ENCODE results near the gene PRKAG2. TPM values are rescaled to one million over a fixed set of nuclear protein-coding genes. Genes with fewer than 3 reads are reported as not detected.

PRKAG2 gene
- total and polyA plus RNA-seq, 2 of the 8 experiments (the other 6 are each of a cell fraction or from before 2014, with no cell fraction given), result 7.5 to 18.1 TPM

DNA sequence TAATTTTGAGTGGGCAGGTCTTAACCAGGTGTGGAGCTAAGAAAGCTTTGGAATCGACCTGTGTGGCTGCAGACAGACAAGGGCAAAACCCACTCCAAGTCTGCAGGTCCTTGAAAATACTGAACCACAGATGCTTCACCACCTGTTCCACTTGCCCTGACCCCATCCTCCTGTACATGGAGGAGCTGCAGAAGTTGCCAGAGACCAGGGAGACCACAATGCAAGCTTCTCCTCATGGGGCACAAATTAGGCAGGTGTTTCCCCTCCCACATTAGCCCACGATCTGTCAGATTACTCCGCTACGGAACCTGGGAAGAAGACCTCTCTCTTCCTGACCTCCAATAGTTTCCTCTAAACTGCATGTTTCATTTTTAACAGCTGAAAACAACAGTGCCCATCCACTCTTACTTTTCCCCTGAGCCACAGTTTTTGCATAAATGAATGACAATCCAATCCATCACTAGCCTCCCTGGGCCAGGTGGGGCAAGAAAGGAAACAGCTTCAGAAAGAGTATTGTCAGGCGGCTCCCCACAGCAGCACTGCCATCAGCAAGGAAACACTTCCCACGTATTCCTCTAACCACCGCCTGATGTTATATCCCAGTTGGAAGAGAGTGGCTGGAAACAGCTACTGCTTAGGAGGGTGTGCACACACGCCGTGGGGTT, 141.6 kb downstream of the PRKAG2 start:
- Histone ChIP-seq H3K79me2 (ENCODE audit: control insufficient read depth in 1 of 2, insufficient read depth in 2 of 2, low read length in 2 of 2) (no peaks in the 10 kb centered on the region), H3K4me3 (ENCODE audit: extremely low read depth in 1 of 4, insufficient read depth in 2 of 4, low read depth in 3 of 4, low read length in 4 of 4) (no peak overlapping the region), H3K9ac (replicated peaks in 1 of 4; ENCODE audit: extremely low read depth in 1 of 4, low read depth in 3 of 4, low read length in 3 of 4) (peak overlapping the region in 1 of 4 experiments; percentile 40; a peak in 1 of 7 replicates), H3K4ac (replicated peaks; ENCODE audit: insufficient read length, low read depth, low read length) (no peak overlapping the region), H2AFZ (ENCODE audit: low read length) (no peak overlapping the region; the same call in 1 of the 2 replicates), H3K79me1 (ENCODE audit: low read depth, low read length) (no peaks in the 10 kb centered on the region), H2BK120ac (replicated peaks; ENCODE audit: low read depth, low read length) (no peak overlapping the region), H3K23ac (ENCODE audit: insufficient read length) (no peak overlapping the region), H3K4me2 (ENCODE audit: insufficient read depth in 1 of 2, low read depth in 2 of 2, low read length in 2 of 2) (peak overlapping the region; percentile 13 to 63; a peak in 3 of 4 replicates), H2BK15ac (ENCODE audit: low read length) (0 out of 2 replicates have a peak overlapping the region, but pooled peaks have one; percentile 19), H4K8ac (ENCODE audit: extremely low read depth, insufficient read depth, low read length) (no peak overlapping the region), H3K14ac (ENCODE audit: insufficient read length) (no peak overlapping the region), H3K36me3 (ENCODE audit: control insufficient read depth in 2 of 4, insufficient read depth in 4 of 4, low read length in 3 of 4) (no peaks in the 10 kb centered on the region), H3K27me3 (replicated peaks in 1 of 4; ENCODE audit: control insufficient read depth in 3 of 4, extremely low read depth in 1 of 4, insufficient read depth in 3 of 4, low read length in 3 of 4) (no peaks in the 10 kb centered on the region; a peak in 1 of 7 replicates), H3K23me2 (ENCODE audit: low read depth, low read length) (no peaks in the 10 kb centered on the region), H3K27ac (ENCODE audit: low read depth, low read length) (no peak overlapping the region), H4K20me1 (replicated peaks in 1 of 2; ENCODE audit: control insufficient read depth in 1 of 2, insufficient read depth in 2 of 2, low read length in 2 of 2) (no peaks in the 10 kb centered on the region), H2BK5ac (ENCODE audit: low read depth, low read length) (no peak overlapping the region), H3K4me1 (replicated peaks in 1 of 4; ENCODE audit: control insufficient read depth in 3 of 4, insufficient read depth in 4 of 4, low read length in 3 of 4) (peaks cover 8 to 21% (median 10%) of the 10 kb centered on the region in 4 experiments), H3K18ac (ENCODE audit: extremely low read depth, low read length) (no peak overlapping the region; the same call in 1 of the 2 replicates), H4K5ac (ENCODE audit: insufficient read length, low read depth, low read length) (no peak overlapping the region), H2BK20ac (ENCODE audit: low read length) (no peak overlapping the region), H2BK12ac (ENCODE audit: low read depth, low read length) (no peak overlapping the region), H3K9me3 (ENCODE audit: insufficient read depth in 2 of 2, low read depth in 1 of 2, low read length in 1 of 2) (peaks cover 4 to 6% of the 10 kb centered on the region in 2 experiments; a peak in 3 of 4 replicates), H2AK5ac (ENCODE audit: low read depth, low read length) (no peak overlapping the region), H4K91ac (replicated peaks; ENCODE audit: insufficient read length, low read length) (no peak overlapping the region), H3K56ac (replicated peaks; ENCODE audit: insufficient read length, low read depth, low read length) (no peak overlapping the region)
- ChIA-PET CTCF (ENCODE audit: partially characterized antibody) (interaction anchor here (0.7 to 5.7 kb wide), 13 partner anchors 9 to 293 kb away, joined by 3 to 29 read pairs (median 4); no protein-coding TSS in a partner anchor), POLR2A (ENCODE audit: partially characterized antibody) (no interaction called here)
- WGBS, 2 experiments (ENCODE audit: extremely low coverage in 1 of 2, insufficient coverage in 1 of 2, insufficient read length in 1 of 2, insufficient replicate concordance in 2 of 2, low coverage in 1 of 2, low lambda C conversion rate in 2 of 2, missing lambda C conversion rate in 1 of 2), result 62% methylated on average over 9 of the region's 9 CpGs; no CpG with 5 or more reads in 1 of the 2 experiments
- TF ChIP-seq, protein P1, sequence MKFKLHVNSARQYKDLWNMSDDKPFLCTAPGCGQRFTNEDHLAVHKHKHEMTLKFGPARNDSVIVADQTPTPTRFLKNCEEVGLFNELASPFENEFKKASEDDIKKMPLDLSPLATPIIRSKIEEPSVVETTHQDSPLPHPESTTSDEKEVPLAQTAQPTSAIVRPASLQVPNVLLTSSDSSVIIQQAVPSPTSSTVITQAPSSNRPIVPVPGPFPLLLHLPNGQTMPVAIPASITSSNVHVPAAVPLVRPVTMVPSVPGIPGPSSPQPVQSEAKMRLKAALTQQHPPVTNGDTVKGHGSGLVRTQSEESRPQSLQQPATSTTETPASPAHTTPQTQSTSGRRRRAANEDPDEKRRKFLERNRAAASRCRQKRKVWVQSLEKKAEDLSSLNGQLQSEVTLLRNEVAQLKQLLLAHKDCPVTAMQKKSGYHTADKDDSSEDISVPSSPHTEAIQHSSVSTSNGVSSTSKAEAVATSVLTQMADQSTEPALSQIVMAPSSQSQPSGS (IDR thresholded peaks at IDR 0.05; ENCODE audit: low read length), result no peak
- TF ChIP-seq, protein P2, sequence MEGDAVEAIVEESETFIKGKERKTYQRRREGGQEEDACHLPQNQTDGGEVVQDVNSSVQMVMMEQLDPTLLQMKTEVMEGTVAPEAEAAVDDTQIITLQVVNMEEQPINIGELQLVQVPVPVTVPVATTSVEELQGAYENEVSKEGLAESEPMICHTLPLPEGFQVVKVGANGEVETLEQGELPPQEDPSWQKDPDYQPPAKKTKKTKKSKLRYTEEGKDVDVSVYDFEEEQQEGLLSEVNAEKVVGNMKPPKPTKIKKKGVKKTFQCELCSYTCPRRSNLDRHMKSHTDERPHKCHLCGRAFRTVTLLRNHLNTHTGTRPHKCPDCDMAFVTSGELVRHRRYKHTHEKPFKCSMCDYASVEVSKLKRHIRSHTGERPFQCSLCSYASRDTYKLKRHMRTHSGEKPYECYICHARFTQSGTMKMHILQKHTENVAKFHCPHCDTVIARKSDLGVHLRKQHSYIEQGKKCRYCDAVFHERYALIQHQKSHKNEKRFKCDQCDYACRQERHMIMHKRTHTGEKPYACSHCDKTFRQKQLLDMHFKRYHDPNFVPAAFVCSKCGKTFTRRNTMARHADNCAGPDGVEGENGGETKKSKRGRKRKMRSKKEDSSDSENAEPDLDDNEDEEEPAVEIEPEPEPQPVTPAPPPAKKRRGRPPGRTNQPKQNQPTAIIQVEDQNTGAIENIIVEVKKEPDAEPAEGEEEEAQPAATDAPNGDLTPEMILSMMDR (IDR thresholded peaks at IDR 0.05; ENCODE audit: control extremely low read depth in 1 of 3, insufficient read depth in 1 of 3, low read depth in 1 of 3, low read length in 3 of 3), result 0 out of 4 replicates have a peak, but pooled peaks of 1 of the 3 experiments have one; percentile 4
- no peak for TF ChIP-seq BCL11A (IDR thresholded peaks at IDR 0.05; ENCODE audit: low read depth in 2 of 2, low read length in 2 of 2)
- TF ChIP-seq POU5F1 (IDR thresholded peaks at IDR 0.05; ENCODE audit: low read depth, low read length), result peak; percentile 74; the same call in 1 of the 2 replicates
- 0 out of 4 replicates have a peak, but pooled peaks of 1 of the 2 experiments have one; percentile 29 for TF ChIP-seq HDAC2 (IDR thresholded peaks at IDR 0.05; ENCODE audit: borderline replicate concordance in 1 of 2, low read depth in 2 of 2, low read length in 2 of 2)
- TF ChIP-seq SP1 (IDR thresholded peaks at IDR 0.05; ENCODE audit: low read depth, low read length), result no peak
- DNase-seq (ENCODE audit: low read depth in 1 of 2, low spot score in 2 of 2) (no peak), FAIRE-seq (no peak)

All from H1 (cell line).